PFSK-1 (cell line): Measurements from ENCODE around the gene RAPGEF2.

ENCODE experiments used
- FOXP2 ChIP-seq: optimal IDR thresholded peaks from 2 replicates; pipeline ENCODE3; 2011; ENCODE audit warnings: borderline replicate concordance, control low read depth, inconsistent platforms; ENCODE audit not compliant: insufficient read depth; ENCODE audit errors: extremely low read length, extremely low read depth
- POLR2AphosphoS5 ChIP-seq: IDR thresholded peaks from 2 replicates; pipeline ENCODE4 v1.6.1; 2012; ENCODE audit warnings: low read depth, mild to moderate bottlenecking, control low read depth, low read length, moderate library complexity
- REST ChIP-seq, 2 experiments: IDR thresholded peaks; 2 replicates each; pipeline versions ENCODE4 v1.6.1 to v1.8.0; 2011 to 2012; ENCODE audit warnings: low read depth in 2 of 2, low read length in 2 of 2, control low read depth in 1 of 2, inconsistent platforms in 1 of 2, mild to moderate bottlenecking in 1 of 2, moderate library complexity in 1 of 2; ENCODE audit not compliant: insufficient read depth in 1 of 2
- SIN3A ChIP-seq: IDR thresholded peaks from 2 replicates; pipeline ENCODE4 v1.6.1; 2012; ENCODE audit warnings: mild to moderate bottlenecking, low read length, moderate library complexity, borderline replicate concordance; ENCODE audit not compliant: insufficient read depth
- TAF1 ChIP-seq: IDR thresholded peaks from 2 replicates; pipeline ENCODE4 v1.6.1; 2012; ENCODE audit warnings: low read length, control low read depth, borderline replicate concordance; ENCODE audit not compliant: insufficient read depth

Gene RAPGEF2

GRCh38 chr4:159235779-159236368 lies 133.0 kb downstream of the RAPGEF2 start:
- TF ChIP-seq FOXP2 = no peak
- no peak for TF ChIP-seq POLR2AphosphoS5
- no peak for TF ChIP-seq SIN3A
- no peak for TF ChIP-seq TAF1
- TF ChIP-seq REST (IDR thresholded peaks at IDR 0.05; ENCODE audit: insufficient read depth in 1 of 2, low read depth in 2 of 2, low read length in 2 of 2) = no peak

- TF ChIP-seq FOXP2 (no peak), REST (IDR thresholded peaks at IDR 0.05; ENCODE audit: insufficient read depth in 1 of 2, low read depth in 2 of 2, low read length in 2 of 2) (no peak), TAF1 (no peak)
These were observed 135.1 kb downstream of the RAPGEF2 start for GRCh38 chr4:159237975-159238374.

- TF ChIP-seq SIN3A = no peak
These were observed 135.8 kb downstream of the RAPGEF2 start for GRCh38 chr4:159238631-159239030.

- TF ChIP-seq POLR2AphosphoS5 (no peak), TAF1 (no peak), REST (IDR thresholded peaks at IDR 0.05; ENCODE audit: insufficient read depth in 1 of 2, low read depth in 2 of 2, low read length in 2 of 2) (no peak), SIN3A (no peak), FOXP2 (no peak)
These were observed 136.8 kb downstream of the RAPGEF2 start for GRCh38 chr4:159239629-159240028.

- TF ChIP-seq REST (IDR thresholded peaks at IDR 0.05; ENCODE audit: insufficient read depth in 1 of 2, low read depth in 2 of 2, low read length in 2 of 2) = no peak
- TF ChIP-seq FOXP2 = no peak
- no peak for TF ChIP-seq SIN3A
- no peak for TF ChIP-seq TAF1
- no peak for TF ChIP-seq POLR2AphosphoS5
These were observed 137.2 kb downstream of the RAPGEF2 start for GRCh38 chr4:159240046-159240445.
